Adrenal gland (tissue), 12 donors: ENCODE results near the gene GPR35. TPM values are rescaled to one million over a fixed set of nuclear protein-coding genes. Genes with fewer than 3 reads are reported as not detected.

Experiments used
- DNase-seq, 7 donors: peaks; one replicate each; pipeline ENCODE4 v3.0.0-alpha.2; 2019 to 2020
- H3K27ac ChIP-seq, 5 donors: fragments of 200-600 bp; sonication (generic) in 4 of 5; 1 replicate in 3 of 5; 2 replicates in 2 of 5; pipeline versions ENCODE4 v1.5.1 to v1.8.0; 2016 to 2020; ENCODE audit warnings: mild to moderate bottlenecking in 1 of 5
- H3K27me3 ChIP-seq: fragments of 200-600 bp; 2 replicates; pipeline ENCODE4 v1.8.0; 2021
- H3K36me3 ChIP-seq, 2 donors: fragments of 200-600 bp; replicated peaks in 1 of 2; 1 replicate in 1 of 2; 2 replicates in 1 of 2; pipeline versions ENCODE4 v1.5.1 to v1.8.0; 2018 to 2022
- H3K4me1 ChIP-seq, 2 donors: fragments of 200-600 bp; replicated peaks in 1 of 2; 1 replicate in 1 of 2; 2 replicates in 1 of 2; pipeline versions ENCODE4 v1.5.1 to v1.8.0; 2018 to 2021
- H3K4me3 ChIP-seq, 4 donors: fragments of 200-600 bp; sonication (generic) in 3 of 4; one replicate each; pipeline ENCODE4 v1.5.1; 2016 to 2018
- H3K9me3 ChIP-seq, 3 donors: fragments of 200-600 bp; sonication (generic) in 1 of 3; replicated peaks in 1 of 3; 1 replicate in 2 of 3; 2 replicates in 1 of 3; pipeline versions ENCODE4 v1.5.1 to v1.8.0; 2016 to 2021
- CTCF ChIP-seq, 6 experiments: fragments of 450-650 bp in 4 of 6; fragments of 200-600 bp in 2 of 6; sonication (generic) in 1 of 6; IDR thresholded peaks; 1 replicate in 5 of 6; 2 replicates in 1 of 6; pipeline versions ENCODE4 v1.5.1 to v1.8.0; 2016 to 2021; ENCODE audit warnings: antibody characterized with exemption in 6 of 6, mild to moderate bottlenecking in 2 of 6, moderate library complexity in 1 of 6
- POLR2A ChIP-seq, 2 donors: fragments of 450-650 bp; IDR thresholded peaks; one replicate each; pipeline ENCODE4 v1.6.1; 2017; ENCODE audit warnings: antibody characterized with exemption in 2 of 2, mild to moderate bottlenecking in 2 of 2, moderate library complexity in 1 of 2
- WGBS, 4 donors: extraction: QIAGEN DNeasy Blood & Tissue Kit in 2 of 4; methylation state at CpG; one replicate each; pipeline versions ENCODE4 v1.1.5 to v1.1.7; 2013 to 2017; 5-methylcytosine and 5-hydroxymethylcytosine counted together
- intact Hi-C, 2 donors: fragments of 100-400 bp; cut with DNase I; formaldehyde crosslinking; loops; one replicate each; pipeline versions ENCODE4 v1.14.1 to v1.15.0; 2022 to 2023
- polyA plus RNA-seq, 3 donors: library from polyadenylated mRNA; stranded (reverse); fragments of 200-250 nt in 2 of 3; fragments of 350-450 nt in 1 of 3; fragmentation: Illumina TruSeq in 1 of 3; extraction: RNeasy Lipid Tissue Mini Kit (QIAGEN cat#74804) in 1 of 3; gene quantifications; one replicate each; pipeline ENCODE4 v1.2.3, GENCODE V29; 2013 to 2014
- total RNA-seq, 9 donors: library from RNA; depleted of rRNA in 4 of 9; stranded (reverse); fragments of >200 nt in 4 of 9; fragments of 120-200 nt in 1 of 9; fragmentation: NEBNext Ultra II Directional in 1 of 9; extraction: Animal tissue kit (Norgen Biotek cat#: 25700) in 1 of 9; gene quantifications; one replicate each; pipeline versions ENCODE4 v1.1.0 to v1.2.4, GENCODE V29; 2013 to 2023
- donor health status: healthy with polysubstance abuse.
- donor health status: Bipolar disorder and iron deficiency.
- donor health status: DM: yes; HTN: yes; CAD: no.
- donor health status: DM: no; HTN: no; CAD: no.
- donor health status: DM: no; HTN: no; CAD: no.
- donor health status: DM: yes; HTN: yes; CAD: no.

GPR35 gene
- total and polyA plus RNA-seq, 12 donors = 0.07 to 5.7 (median 1.0) TPM; not detected in 1

DNA sequence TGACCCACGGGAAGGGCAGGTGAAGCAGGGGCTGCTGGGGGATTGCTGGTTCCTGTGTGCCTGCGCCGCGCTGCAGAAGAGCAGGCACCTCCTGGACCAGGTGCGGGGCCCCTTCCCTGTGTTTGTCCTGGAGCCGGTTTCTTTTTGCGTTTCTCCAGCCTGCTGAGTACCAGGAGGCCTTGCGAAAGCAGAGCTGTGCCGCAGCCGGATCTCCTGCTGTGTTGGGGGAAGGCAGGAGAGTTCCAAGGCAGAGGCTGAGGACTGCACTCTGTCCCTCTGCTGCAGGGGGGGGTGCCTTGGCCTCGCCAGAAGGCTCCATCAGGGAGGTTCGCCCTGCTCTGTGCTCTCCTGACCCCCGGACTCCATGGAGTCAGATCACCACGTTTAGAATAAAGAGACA lies 35.9 kb upstream of the GPR35 start:
- DNase-seq = no peak
- Histone ChIP-seq H3K36me3 (peaks cover 0 to 17% of the 10 kb centered on the region in 2 donors), H3K9me3 (no peaks in the 10 kb centered on the region), H3K4me1 (peaks cover 25 to 34% of the 10 kb centered on the region in 2 donors), H3K27me3 (no peaks in the 10 kb centered on the region), H3K4me3 (no peak overlapping the region), H3K27ac (no peak overlapping the region)
- 84 to 86% (median 85%) methylated on average over 4 to 14 of the region's 14 CpGs for WGBS, 4 donors
- intact Hi-C loops = no loop called here
- TF ChIP-seq CTCF (IDR thresholded peaks at IDR 0.05) = no peak
- TF ChIP-seq POLR2A (IDR thresholded peaks at IDR 0.05) = no peak

- Histone ChIP-seq H3K9me3 (no peaks in the 10 kb centered on the region), H3K4me1 (peaks cover 19 to 28% of the 10 kb centered on the region in 2 donors), H3K36me3 (peaks cover 0 to 19% of the 10 kb centered on the region in 2 donors), H3K27ac (no peak overlapping the region), H3K4me3 (no peak overlapping the region), H3K27me3 (no peaks in the 10 kb centered on the region)
- intact Hi-C loops = no loop called here
- WGBS, 4 donors = 66 to 74% (median 70%) methylated on average over 15 to 16 of the region's 16 CpGs
- TF ChIP-seq POLR2A (IDR thresholded peaks at IDR 0.05) (no peak), CTCF (IDR thresholded peaks at IDR 0.05) (no peak)
- DNase-seq = no peak
These were observed 35.3 kb upstream of the GPR35 start for GRCh38 chr2:240589850-240590525.

- intact Hi-C loops = no loop called here
- TF ChIP-seq POLR2A (IDR thresholded peaks at IDR 0.05) (no peak), CTCF (IDR thresholded peaks at IDR 0.05) (no peak)
- Histone ChIP-seq H3K27ac (no peak overlapping the region), H3K36me3 (peaks cover 0 to 21% of the 10 kb centered on the region in 2 donors), H3K4me3 (no peak overlapping the region), H3K9me3 (no peaks in the 10 kb centered on the region), H3K27me3 (no peaks in the 10 kb centered on the region), H3K4me1 (peaks cover 12 to 21% of the 10 kb centered on the region in 2 donors)
- 95 to 100% (median 97%) methylated on average over 11 to 21 of the region's 21 CpGs for WGBS, 4 donors
- DNase-seq = peak in 1 of 7 donors; percentile 10
These were observed 34.6 kb upstream of the GPR35 start for GRCh38 chr2:240590681-240591111.

DNA sequence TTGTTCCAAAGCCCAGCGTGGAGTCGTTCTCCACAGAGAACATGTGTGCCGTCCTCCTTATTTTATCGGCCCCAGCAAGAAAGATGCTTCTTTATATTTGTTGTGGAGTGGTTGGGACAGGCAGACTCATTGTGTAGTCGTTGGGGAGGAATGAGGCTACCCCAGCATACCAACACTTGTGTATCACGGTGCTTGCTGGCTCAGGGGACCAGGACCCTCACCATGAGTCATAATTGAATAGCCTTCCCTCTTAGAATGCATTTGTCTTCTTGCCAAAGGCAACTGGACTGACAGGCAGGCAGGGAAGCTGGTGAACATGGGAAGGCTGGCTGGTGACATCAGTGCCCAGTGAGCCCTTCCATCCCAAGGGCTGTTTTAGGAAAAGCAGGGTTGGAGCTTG lies 34.1 kb upstream of the GPR35 start:
- peaks cover 0 to 21% of the 10 kb centered on the region in 2 donors for H3K36me3 ChIP-seq
- DNase-seq = no peak
- H3K9me3 ChIP-seq = no peaks in the 10 kb centered on the region
- WGBS, 4 donors = 89 to 93% (median 91%) methylated on average over 6 of the region's 6 CpGs
- no peak overlapping the region for H3K4me3 ChIP-seq
- intact Hi-C loops = no loop called here
- H3K27me3 ChIP-seq = no peaks in the 10 kb centered on the region
- H3K4me1 ChIP-seq = peaks cover 12 to 19% of the 10 kb centered on the region in 2 donors
- TF ChIP-seq POLR2A (IDR thresholded peaks at IDR 0.05) = no peak
- TF ChIP-seq CTCF (IDR thresholded peaks at IDR 0.05) = no peak
- H3K27ac ChIP-seq = no peak overlapping the region
